Motor neuron (in vitro differentiated cells): Measurements from ENCODE around the gene FANCG. TPM values are rescaled to one million over a fixed set of nuclear protein-coding genes. Genes with fewer than 3 reads are reported as not detected.

ENCODE experiments used
- ATAC-seq, 8 experiments: fragments of 200-7000 bp; cut with Tn5 transposase; replicated peaks in 6 of 8; 2 replicates each; pipeline ENCODE4 v1.8.0; 2021; ENCODE audit warnings: mild to moderate bottlenecking in 8 of 8, moderate library complexity in 8 of 8
- H3K27ac ChIP-seq, 2 donors: fragments of 250-450 bp; sonication (Bioruptor Pico); 2 replicates each; pipeline ENCODE4 v1.9.0; 2021; ENCODE audit warnings: antibody characterized with exemption in 2 of 2, mild to moderate bottlenecking in 2 of 2, moderate library complexity in 1 of 2
- H3K4me1 ChIP-seq, 2 donors: fragments of 250-450 bp; sonication (Bioruptor Pico); replicated peaks in 1 of 2; 2 replicates each; pipeline ENCODE4 v1.6.1; 2021; ENCODE audit warnings: antibody characterized with exemption in 2 of 2, mild to moderate bottlenecking in 2 of 2, moderate library complexity in 1 of 2
- H3K4me3 ChIP-seq, 5 donors: fragments of 250-450 bp; sonication (Bioruptor Pico); 2 replicates each; pipeline ENCODE4 v1.9.0; 2021; ENCODE audit warnings: antibody characterized with exemption in 5 of 5, mild to moderate bottlenecking in 5 of 5, moderate library complexity in 4 of 5
- WGBS, 10 experiments: fragments of 450-650 bp; shearing (Covaris generic); methylation state at CpG; one replicate each; pipeline ENCODE4 v1.0.0; 2022; 5-methylcytosine and 5-hydroxymethylcytosine counted together
- in situ Hi-C, 9 experiments: fragments of 400-800 bp; cut with MboI; loops; one replicate each; pipeline ENCODE4 v1.15.0; 2021; ENCODE audit warnings: low sequenced_read_pairs in 9 of 9, low pct_unique_long_range_greater_than_20kb in 2 of 9; ENCODE audit not compliant: unreplicated experiment in 9 of 9
- total RNA-seq, 8 experiments: library from RNA; unstranded; fragments of 300-600 nt; gene quantifications; 2 replicates each; pipeline versions ENCODE4 v1.2.3 to v1.2.4, GENCODE V29; 2022

The FANCG gene
- total RNA-seq, 8 experiments from 2014 or later: 9.1 to 40.7 (median 22.5) TPM

DNA sequence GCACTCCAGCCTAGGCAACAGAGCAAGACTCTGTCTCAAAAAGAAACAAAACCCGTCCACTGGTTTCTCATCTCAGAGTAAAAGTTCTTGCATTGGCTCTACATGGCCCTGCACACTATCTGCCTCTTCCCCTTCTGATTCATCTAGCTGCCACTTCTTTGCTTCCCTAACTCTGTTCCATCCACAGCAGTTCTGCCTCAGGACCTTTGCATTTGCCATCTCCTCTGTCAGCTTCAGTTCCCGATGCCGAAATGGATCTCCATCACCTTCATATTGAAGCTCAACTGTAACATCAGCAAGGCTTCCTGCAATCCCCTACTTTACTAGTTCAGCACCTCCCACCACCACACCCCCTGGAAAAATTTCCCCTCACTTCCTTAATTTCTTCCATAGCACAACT, 17.8 kb upstream of the FANCG start:
- peaks cover 10 to 12% of the 10 kb centered on the region in 2 donors for H3K4me1 ChIP-seq
- ATAC-seq: no peak
- H3K27ac ChIP-seq: no peak overlapping the region
- in situ Hi-C loops: no loop called here
- 83 to 96% (median 92%) methylated on average over 2 to 3 of the region's 3 CpGs; no CpG with 5 or more reads in 2 of the 10 experiments for WGBS, 10 experiments
- H3K4me3 ChIP-seq: no peak overlapping the region

DNA sequence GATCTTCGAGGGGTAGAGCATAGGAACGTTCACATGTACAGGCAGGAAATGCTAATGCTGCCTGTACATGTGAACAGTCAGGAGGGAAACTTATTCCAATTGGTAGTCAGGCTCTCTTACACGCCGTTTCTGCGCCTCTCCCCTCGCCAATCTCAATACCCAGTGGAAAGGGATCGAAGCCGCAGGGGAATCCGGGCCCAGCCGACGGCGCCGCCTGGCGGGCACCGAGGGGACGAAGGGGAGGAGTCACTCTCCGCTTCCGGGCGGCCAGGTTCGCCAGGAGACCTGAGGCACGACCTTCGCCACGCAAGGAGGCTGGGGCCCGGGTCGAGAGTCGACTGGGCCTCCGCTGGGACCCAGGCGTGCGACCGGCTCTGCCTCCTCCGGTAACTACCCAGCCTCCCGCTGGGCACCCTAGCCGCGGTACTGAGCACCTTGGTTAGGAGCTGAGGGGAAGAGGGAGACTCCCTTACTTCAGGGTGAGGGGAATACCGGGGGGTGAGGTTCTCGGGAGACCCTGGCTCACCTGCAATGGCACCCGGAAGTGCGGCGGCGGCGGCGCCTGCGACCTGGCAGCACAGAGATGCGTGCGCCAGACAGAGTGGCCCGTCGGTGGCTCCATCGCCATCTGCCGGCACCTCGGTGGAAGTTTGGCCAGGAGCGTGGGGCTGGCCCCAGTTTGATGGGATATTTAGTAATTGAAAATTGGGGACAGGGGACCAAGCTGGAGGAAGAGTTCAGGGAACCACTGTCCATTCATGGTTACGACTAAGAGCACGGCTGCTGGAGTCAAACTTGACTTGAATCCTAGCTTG, 16.5 kb upstream of the FANCG start, which contains the start of gene PIGO:
Gene PIGO (minus strand): TSS at position 557 of the 815 bp plus-strand sequence. CDS start 1,026 bp downstream, outside the sequence.
- Histone ChIP-seq H3K27ac (peak within 1 kb of the TSS; percentile 94 to 97), H3K4me1 (peaks cover 5 to 6% of the 10 kb centered on the region in 2 donors), H3K4me3 (peak within 1 kb of the TSS; percentile 90 to 99 (median 91))
- peak; percentile 89 to 94 (median 92) for ATAC-seq
- in situ Hi-C loops: no loop called here
- 0 to 5% (median 0%) methylated on average over 1 to 9 of the region's 53 CpGs; no CpG with 5 or more reads in 4 of the 10 experiments for WGBS, 10 experiments

DNA sequence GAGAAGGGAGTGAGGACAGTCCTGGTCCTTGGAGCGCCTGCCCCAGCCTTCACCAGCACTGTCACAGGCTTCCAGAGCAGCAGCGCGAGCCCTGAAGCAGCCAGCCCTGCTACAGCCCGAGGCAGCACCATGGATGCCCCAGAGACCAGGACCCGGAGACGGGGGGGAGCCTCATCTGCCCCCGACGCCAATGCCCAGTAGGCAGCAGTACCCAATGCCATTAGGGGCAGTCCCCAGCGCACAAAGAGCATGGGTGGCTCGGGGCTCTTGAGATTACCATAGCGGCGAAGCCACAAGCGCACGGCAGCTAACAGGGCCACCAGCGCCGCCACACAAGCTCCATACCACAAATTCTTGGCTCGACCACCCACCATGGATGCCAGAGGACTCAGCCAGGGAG, 11.8 kb upstream of the FANCG start:
- H3K4me1 ChIP-seq: peaks cover 5 to 6% of the 10 kb centered on the region in 2 donors
- H3K4me3 ChIP-seq: no peak overlapping the region
- H3K27ac ChIP-seq: no peak overlapping the region
- 40 to 100% (median 97%) methylated on average over 1 to 6 of the region's 17 CpGs; no CpG with 5 or more reads in 5 of the 10 experiments for WGBS, 10 experiments
- no peak for ATAC-seq
- in situ Hi-C loops: no loop called here

DNA sequence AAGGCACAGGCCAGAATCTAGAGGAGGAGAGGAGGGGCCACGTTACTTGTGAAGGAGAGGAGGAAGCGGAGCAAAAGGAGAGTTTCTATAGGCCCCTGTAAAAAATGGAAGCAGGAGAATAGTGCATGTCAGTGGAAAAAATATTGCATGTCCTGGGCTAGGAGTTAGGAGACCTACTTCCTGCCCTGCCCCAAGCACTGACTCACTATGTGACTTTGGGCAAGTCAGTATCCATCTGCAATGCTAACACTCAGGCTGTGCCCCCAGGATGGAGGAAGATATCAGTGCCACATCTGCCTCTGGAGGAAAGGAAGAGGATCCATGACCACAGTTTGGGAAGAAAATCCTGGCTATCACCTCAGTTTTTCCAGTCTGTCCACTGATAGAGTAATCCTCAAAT, 9.7 kb upstream of the FANCG start:
- 67 to 92% (median 80%) methylated on average over 1 to 2 of the region's 2 CpGs; no CpG with 5 or more reads in 7 of the 10 experiments for WGBS, 10 experiments
- no peaks in the 10 kb centered on the region for H3K4me1 ChIP-seq
- H3K4me3 ChIP-seq: no peak overlapping the region
- in situ Hi-C loops: no loop called here
- peak in 2 of 8 experiments; percentile 81 to 88 for ATAC-seq
- H3K27ac ChIP-seq: no peak overlapping the region

DNA sequence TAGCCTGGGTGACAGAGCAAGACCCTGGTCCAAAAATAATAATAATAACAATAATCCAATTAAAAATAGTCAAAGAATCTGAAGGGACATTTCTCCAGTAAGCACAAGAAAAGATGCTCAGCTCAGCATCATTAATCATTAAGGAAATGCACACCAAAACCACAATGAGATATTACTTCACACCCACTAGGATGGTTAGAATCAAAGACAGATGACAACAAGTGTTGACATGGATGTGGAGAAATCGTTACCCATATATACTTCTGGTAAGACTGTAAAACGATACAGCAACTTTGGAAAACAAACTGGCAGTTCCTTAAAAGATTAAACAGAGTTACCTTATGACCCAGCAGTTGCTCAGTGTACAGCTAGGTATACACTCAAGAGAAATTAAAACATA, 5.3 kb upstream of the FANCG start:
- H3K4me1 ChIP-seq: no peaks in the 10 kb centered on the region
- no peak for ATAC-seq
- no peak overlapping the region for H3K4me3 ChIP-seq
- in situ Hi-C loops: no loop called here
- H3K27ac ChIP-seq: no peak overlapping the region
- WGBS, 10 experiments: 0 to 100% (median 57%) methylated on average over 1 to 2 of the region's 2 CpGs; no CpG with 5 or more reads in 2 of the 10 experiments

DNA sequence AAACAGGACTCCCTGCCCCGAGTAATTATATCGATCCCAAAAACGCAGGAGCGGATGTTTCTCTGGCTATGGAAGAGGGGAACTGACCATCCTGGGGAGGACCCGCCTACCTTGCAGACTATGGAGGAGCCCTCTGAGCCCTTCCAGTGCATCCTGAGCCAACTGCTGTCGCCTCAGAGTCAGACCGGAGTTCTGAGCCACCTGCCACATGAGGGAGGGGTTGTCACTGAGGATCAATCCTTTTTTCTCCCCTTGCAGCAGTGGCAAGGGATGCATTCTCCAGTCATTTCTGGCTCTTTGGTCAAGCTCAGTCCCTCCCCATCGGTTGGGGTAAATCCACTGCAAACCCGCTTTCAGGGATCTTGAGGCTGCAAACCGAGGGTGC, 709 bp downstream of the FANCG start:
- in situ Hi-C loops: no loop called here
- Histone ChIP-seq H3K4me1 (peaks cover 7 to 8% of the 10 kb centered on the region in 2 donors), H3K27ac (peak overlapping the region in 1 of 2 donors; percentile 37), H3K4me3 (peak overlapping the region; percentile 60 to 94 (median 80))
- ATAC-seq: peak in 2 of 8 experiments; percentile 1 to 4
- WGBS, 10 experiments: 0 to 6% (median 0%) methylated on average over 1 to 7 of the region's 10 CpGs; no CpG with 5 or more reads in 4 of the 10 experiments

DNA sequence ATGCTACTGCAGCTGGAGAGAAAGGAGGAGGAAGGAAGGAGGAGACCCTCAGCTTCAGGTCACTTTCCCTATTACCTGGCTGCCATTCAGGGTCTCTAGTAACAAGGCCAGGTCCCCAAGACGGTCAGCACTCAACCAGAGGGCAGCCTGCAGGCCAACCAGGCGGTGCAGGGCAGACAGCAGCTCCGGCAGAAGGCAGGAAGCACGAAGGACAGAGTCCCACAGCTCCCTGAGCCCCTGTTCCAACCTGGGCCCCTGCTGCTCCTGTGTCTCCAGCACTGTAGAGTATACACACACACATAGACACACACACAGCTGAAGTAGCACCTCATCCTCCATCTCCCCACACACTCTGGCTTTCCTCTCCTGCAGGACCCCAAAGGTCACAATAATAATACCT, 1.7 kb downstream of the FANCG start:
- no peak for ATAC-seq
- in situ Hi-C loops: no loop called here
- H3K4me3 ChIP-seq: peak overlapping the region in 1 of 5 donors; percentile 80
- 17 to 90% (median 40%) methylated on average over 1 to 2 of the region's 4 CpGs; no CpG with 5 or more reads in 7 of the 10 experiments for WGBS, 10 experiments
- H3K4me1 ChIP-seq: peaks cover 9 to 10% of the 10 kb centered on the region in 2 donors
- H3K27ac ChIP-seq: no peak overlapping the region

DNA sequence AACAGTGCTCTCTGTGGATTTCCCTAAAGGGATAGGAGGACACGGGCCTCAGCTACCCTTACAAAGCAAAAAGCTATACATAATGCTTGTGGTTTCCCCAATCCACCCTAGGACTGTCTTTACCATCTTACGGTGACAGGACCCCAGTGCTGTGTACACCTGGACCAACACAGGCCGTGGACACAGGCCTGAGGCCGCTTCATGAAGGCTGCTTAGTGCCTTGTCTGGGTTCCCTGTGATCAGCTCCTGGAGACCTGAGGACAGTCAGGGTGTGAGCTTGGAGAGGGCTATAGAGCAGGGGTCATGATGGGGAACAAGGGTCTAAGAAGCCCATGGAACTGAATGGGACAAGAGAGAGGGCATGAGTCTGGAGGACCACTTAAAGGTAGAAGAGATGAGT, 2.9 kb downstream of the FANCG start:
- no peak for ATAC-seq
- in situ Hi-C loops: no loop called here
- WGBS, 10 experiments: 75 to 100% (median 88%) methylated on average over 1 to 4 of the region's 4 CpGs; no CpG with 5 or more reads in 4 of the 10 experiments
- Histone ChIP-seq H3K4me3 (no peak overlapping the region), H3K27ac (no peak overlapping the region), H3K4me1 (peaks cover 11 to 13% of the 10 kb centered on the region in 2 donors)

DNA sequence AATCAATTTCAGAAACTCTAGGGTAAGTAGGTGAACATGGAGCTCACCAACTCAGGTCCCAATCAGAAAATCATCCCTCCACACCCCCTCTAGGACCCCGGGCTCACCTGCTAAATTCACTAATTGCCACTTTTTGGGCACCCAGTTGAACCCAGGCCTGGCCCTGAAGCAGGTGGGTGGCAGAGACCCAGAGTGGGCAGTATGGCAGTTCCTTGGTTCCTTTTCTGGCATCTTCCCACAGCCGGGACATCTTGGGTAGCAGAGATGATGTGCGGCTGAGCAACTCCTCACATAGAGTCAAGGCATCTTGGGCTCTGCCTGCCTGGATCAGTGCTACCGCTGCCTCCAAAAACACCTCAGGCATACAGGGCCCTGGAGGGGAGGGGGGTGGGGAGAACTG, 4.4 kb downstream of the FANCG start:
- 100% methylated on average over 1 to 2 of the region's 4 CpGs; no CpG with 5 or more reads in 7 of the 10 experiments for WGBS, 10 experiments
- no peak overlapping the region for H3K27ac ChIP-seq
- in situ Hi-C loops: no loop called here
- no peak for ATAC-seq
- no peak overlapping the region for H3K4me3 ChIP-seq
- peaks cover 17 to 18% of the 10 kb centered on the region in 2 donors for H3K4me1 ChIP-seq

DNA sequence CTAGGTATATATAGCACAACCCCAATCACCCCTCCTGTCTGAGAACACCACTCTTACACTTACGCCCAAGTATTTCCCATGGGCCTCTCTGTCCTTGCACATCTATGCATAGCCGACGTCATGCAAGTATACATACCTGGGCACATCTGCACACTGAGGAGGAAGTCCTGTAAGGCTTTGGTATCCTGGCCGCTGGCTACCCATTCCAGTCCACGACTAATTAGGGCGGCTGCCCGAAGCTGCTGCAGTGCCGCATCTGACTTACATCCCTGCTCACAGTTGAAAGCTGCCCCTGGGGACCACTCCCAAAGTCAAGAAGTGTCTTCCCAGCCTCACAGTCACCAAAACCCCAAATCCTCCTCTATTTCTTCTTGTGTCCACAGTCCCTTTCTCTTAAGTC, 5.0 kb downstream of the FANCG start:
- Histone ChIP-seq H3K4me1 (peaks cover 23% of the 10 kb centered on the region in 2 donors), H3K27ac (no peak overlapping the region), H3K4me3 (no peak overlapping the region)
- WGBS, 10 experiments: 86 to 100% (median 94%) methylated on average over 2 to 7 of the region's 8 CpGs; no CpG with 5 or more reads in 4 of the 10 experiments
- in situ Hi-C loops: no loop called here
- ATAC-seq: no peak

DNA sequence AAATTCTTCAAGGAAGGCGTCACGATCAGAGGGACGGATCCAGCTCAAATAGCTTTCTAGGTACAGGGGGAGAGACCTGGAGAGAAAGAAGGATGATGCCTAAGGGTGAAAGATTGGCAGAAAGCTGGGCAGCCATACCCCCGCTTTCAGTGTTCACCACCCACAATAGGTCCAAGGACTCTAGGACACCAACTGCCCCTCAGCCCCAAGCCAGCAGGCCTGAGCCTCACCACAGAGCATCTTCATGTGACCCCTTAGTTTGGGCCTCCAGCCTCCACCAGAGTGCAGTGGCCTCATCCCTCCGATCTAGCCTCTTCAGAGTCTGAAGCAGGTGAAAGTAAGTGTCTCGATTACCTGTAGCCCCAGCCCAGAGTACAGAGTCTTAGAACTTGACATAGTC, 5.6 kb downstream of the FANCG start:
- H3K4me1 ChIP-seq: peaks cover 27% of the 10 kb centered on the region in 2 donors
- in situ Hi-C loops: no loop called here
- WGBS, 10 experiments: 80 to 100% (median 90%) methylated on average over 1 to 3 of the region's 6 CpGs; no CpG with 5 or more reads in 5 of the 10 experiments
- H3K27ac ChIP-seq: no peak overlapping the region
- ATAC-seq: no peak
- no peak overlapping the region for H3K4me3 ChIP-seq

DNA sequence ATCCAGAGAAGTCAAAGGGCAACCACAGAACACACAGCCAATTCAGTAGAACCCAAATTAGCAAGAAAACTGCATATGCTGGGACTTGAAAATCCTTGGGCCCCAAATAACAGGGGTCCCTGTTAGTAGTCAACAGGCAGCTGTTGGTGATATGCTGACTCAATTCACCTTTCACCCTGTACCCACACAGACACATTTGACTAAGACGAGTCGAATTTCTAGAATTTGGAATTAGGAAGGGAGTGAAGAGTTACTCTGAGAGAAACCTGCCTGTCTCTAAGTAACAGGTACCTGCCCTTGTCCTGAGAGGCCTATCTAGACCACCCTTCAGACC, 6.5 kb downstream of the FANCG start:
- ATAC-seq: no peak
- WGBS, 10 experiments: 100% methylated on average over 2 of the region's 2 CpGs; no CpG with 5 or more reads in 7 of the 10 experiments
- H3K4me3 ChIP-seq: peak overlapping the region in 3 of 5 donors; percentile 18 to 82 (median 22)
- peaks cover 20 to 22% of the 10 kb centered on the region in 2 donors for H3K4me1 ChIP-seq
- H3K27ac ChIP-seq: peak overlapping the region; percentile 84 to 91
- in situ Hi-C loops: no loop called here

DNA sequence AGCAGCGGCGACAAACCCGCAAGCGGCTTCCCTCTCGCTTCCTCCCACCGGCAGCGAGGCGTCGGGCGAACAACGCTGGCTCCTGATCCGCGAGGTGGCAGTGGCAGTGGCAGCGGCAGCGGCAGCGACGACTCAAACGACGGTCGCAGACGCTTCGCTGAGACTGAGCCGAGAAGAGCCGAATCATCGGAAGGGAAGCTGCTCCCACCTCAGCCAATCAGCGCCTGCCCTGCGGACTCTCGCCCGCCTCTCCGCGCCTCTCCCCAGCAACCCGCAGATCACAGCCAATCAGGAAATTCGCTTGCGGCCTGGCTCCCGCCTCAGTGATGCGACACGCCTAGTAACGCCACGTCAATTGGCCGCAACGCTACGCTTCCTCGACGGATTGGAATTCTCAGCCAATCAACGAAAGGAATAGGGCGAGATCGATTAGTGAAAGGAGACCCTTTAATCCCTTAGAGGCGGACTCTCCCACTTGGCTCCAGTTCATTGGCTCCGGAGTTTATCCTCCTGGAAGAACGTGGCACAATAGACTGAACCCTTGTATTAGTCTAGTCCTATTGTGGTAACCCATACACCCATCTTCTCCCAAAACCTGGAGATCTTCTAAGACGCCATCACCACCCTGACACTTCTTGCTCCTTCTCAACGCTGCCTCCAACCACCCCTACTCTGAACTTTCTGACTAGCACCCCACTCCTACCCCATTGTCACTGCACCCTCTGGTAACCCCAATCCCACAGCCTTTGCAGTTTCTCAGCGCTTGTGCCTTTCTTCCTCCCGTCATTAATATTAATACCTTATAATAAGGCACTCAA, 7.1 kb downstream of the FANCG start, which contains the start of gene VCP:
Gene VCP (minus strand): TSS at position 165 of the 818 bp plus-strand sequence. CDS start 272 bp downstream, outside the sequence.
- H3K4me1 ChIP-seq: peaks cover 19 to 20% of the 10 kb centered on the region in 2 donors

More for the DNA sequence above, 7.1 kb downstream of the FANCG start, which contains the start of gene VCP:
- peak; percentile 84 to 95 (median 91) for ATAC-seq
- WGBS, 10 experiments: 0 to 66% (median 12%) methylated on average over 3 to 35 of the region's 54 CpGs; no CpG with 5 or more reads in 3 of the 10 experiments
- peak within 1 kb of the TSS; percentile 78 to 90 (median 84) for H3K4me3 ChIP-seq
- in situ Hi-C loops: no loop called here
- peak within 1 kb of the TSS; percentile 95 to 97 for H3K27ac ChIP-seq
